GM23338 (cell line): Measurements from ENCODE around the gene CDC14B. TPM values are rescaled to one million over a fixed set of nuclear protein-coding genes. Genes with fewer than 3 reads are reported as not detected.

ENCODE experiments used
- ATAC-seq: fragments of 200-7000 bp; cut with Tn5 transposase; 3 replicates; pipeline ENCODE4 v1.9.1; 2020
- DNase-seq: peaks from one replicate; pipeline ENCODE4 v3.0.0-alpha.2; 2015; ENCODE audit warnings: low spot score
- H2AFZ ChIP-seq: fragments of 200-600 bp; sonication (generic); 2 replicates; pipeline ENCODE4 v1.8.0; 2016; ENCODE audit warnings: antibody characterized with exemption, mild to moderate bottlenecking, moderate library complexity
- H3F3A ChIP-seq: fragments of 200-600 bp; sonication (generic); replicated peaks from 2 replicates; pipeline ENCODE4 v1.8.0; 2017; ENCODE audit warnings: antibody characterized with exemption, mixed run types, low read depth
- H3K27ac ChIP-seq: fragments of 200-600 bp; sonication (generic); 2 replicates; pipeline ENCODE4 v1.6.1; 2016; ENCODE audit warnings: low read depth
- H3K27me3 ChIP-seq: fragments of 200-600 bp; sonication (generic); 2 replicates; pipeline ENCODE4 v1.8.0; 2016; ENCODE audit warnings: mild to moderate bottlenecking, mixed run types, moderate library complexity; ENCODE audit not compliant: insufficient read depth
- H3K36me3 ChIP-seq: fragments of 200-600 bp; sonication (generic); 2 replicates; pipeline ENCODE4 v1.8.0; 2016; ENCODE audit warnings: mild to moderate bottlenecking; ENCODE audit not compliant: insufficient read depth
- H3K4me1 ChIP-seq: fragments of 200-600 bp; sonication (generic); 2 replicates; pipeline ENCODE4 v1.8.0; 2016; ENCODE audit warnings: mild to moderate bottlenecking, moderate library complexity; ENCODE audit not compliant: insufficient read depth
- H3K4me2 ChIP-seq: fragments of 200-600 bp; sonication (generic); 2 replicates; pipeline ENCODE4 v1.7.1; 2017; ENCODE audit warnings: mixed run types
- H3K4me3 ChIP-seq: fragments of 200-600 bp; sonication (generic); 2 replicates; pipeline ENCODE4 v1.6.1; 2016; ENCODE audit warnings: mixed run types
- H3K79me2 ChIP-seq: fragments of 200-600 bp; sonication (generic); replicated peaks from 2 replicates; pipeline ENCODE4 v1.8.0; 2017; ENCODE audit warnings: mild to moderate bottlenecking; ENCODE audit not compliant: insufficient read depth
- H3K9me2 ChIP-seq: fragments of 200-600 bp; sonication (generic); 2 replicates; pipeline ENCODE4 v1.8.0; 2017; ENCODE audit not compliant: insufficient read depth
- H4K20me1 ChIP-seq: fragments of 200-600 bp; sonication (generic); replicated peaks from 2 replicates; pipeline ENCODE4 v1.8.0; 2017; ENCODE audit warnings: mild to moderate bottlenecking; ENCODE audit not compliant: insufficient read depth
- H3K27ac Mint-ChIP-seq: 2 replicates; pipeline ENCODE4 v1.8.0; 2020; ENCODE audit warnings: inconsistent platforms, mild to moderate bottlenecking, moderate library complexity, mixed read lengths
- H3K27me3 Mint-ChIP-seq: 3 replicates; pipeline ENCODE4 v1.8.0; 2022; ENCODE audit warnings: low read depth, mild to moderate bottlenecking, moderate library complexity, mixed read lengths, inconsistent platforms; ENCODE audit not compliant: insufficient read depth, poor library complexity
- H3K36me3 Mint-ChIP-seq: 3 replicates; pipeline ENCODE4 v1.8.0; 2021; ENCODE audit warnings: low read depth, mild to moderate bottlenecking, inconsistent platforms, moderate library complexity, mixed read lengths
- H3K4me1 Mint-ChIP-seq: 3 replicates; pipeline ENCODE4 v1.8.0; 2020; ENCODE audit warnings: mild to moderate bottlenecking, inconsistent platforms, mixed read lengths
- H3K4me3 Mint-ChIP-seq: 3 replicates; pipeline ENCODE4 v1.8.0; 2021; ENCODE audit warnings: moderate library complexity, mild to moderate bottlenecking, inconsistent platforms, mixed read lengths
- H3K9me3 Mint-ChIP-seq: 3 replicates; pipeline ENCODE4 v1.8.0; 2020; ENCODE audit warnings: moderate library complexity, mild to moderate bottlenecking, inconsistent platforms, mixed read lengths
- ETS1 ChIP-seq: IDR thresholded peaks from 2 replicates; pipeline ENCODE4 v1.6.1; 2016; ENCODE audit warnings: antibody characterized with exemption
- EZH2phosphoT487 ChIP-seq: fragments of 200-600 bp; sonication (generic); IDR thresholded peaks from one replicate; pipeline ENCODE4 v1.8.1; 2018; ENCODE audit warnings: antibody characterized with exemption; ENCODE audit not compliant: unreplicated experiment
- NANOG ChIP-seq: IDR thresholded peaks from 2 replicates; pipeline ENCODE4 v1.6.1; 2016; ENCODE audit warnings: antibody characterized with exemption, borderline replicate concordance
- POLR2AphosphoS5 ChIP-seq: IDR thresholded peaks from 2 replicates; pipeline ENCODE4 v1.6.1; 2016; ENCODE audit warnings: antibody characterized with exemption, low read depth
- ZNF114 ChIP-seq: fragments of 250-450 bp; sonication (Bioruptor Pico); IDR thresholded peaks from 2 replicates; pipeline ENCODE4 v1.5.0; 2020; ENCODE audit warnings: mild to moderate bottlenecking, moderate library complexity
- ZNF331 ChIP-seq: fragments of 250-450 bp; sonication (Bioruptor Pico); IDR thresholded peaks from 2 replicates; pipeline ENCODE4 v1.5.0; 2020; ENCODE audit warnings: low read depth, mild to moderate bottlenecking, moderate library complexity
- ZNF462 ChIP-seq: fragments of 250-450 bp; sonication (Bioruptor Pico); IDR thresholded peaks from 2 replicates; pipeline ENCODE4 v1.5.0; 2020; ENCODE audit warnings: mild to moderate bottlenecking, moderate library complexity
- polyA plus RNA-seq: library from polyadenylated mRNA; unstranded; fragments of >200 nt; fragmentation: Nextera tagmentation; extraction: Ambion mirVana; gene quantifications from 2 replicates; pipeline ENCODE4 v1.2.1, GENCODE V29; 2016
- total RNA-seq: library from RNA; depleted of rRNA; stranded (reverse); fragments of >200 nt; shearing (Covaris generic); gene quantifications from 2 replicates; pipeline ENCODE4 v1.2.3, GENCODE V29; 2014
- TF ChIP-seq, protein P1 (sequence below): IDR thresholded peaks from one replicate; pipeline ENCODE4 v1.6.1; 2018; ENCODE audit warnings: antibody characterized with exemption; ENCODE audit not compliant: unreplicated experiment

CDC14B gene
- total and polyA plus RNA-seq, 2 experiments from 2014 or later, result 12.2 to 52.1 TPM

DNA sequence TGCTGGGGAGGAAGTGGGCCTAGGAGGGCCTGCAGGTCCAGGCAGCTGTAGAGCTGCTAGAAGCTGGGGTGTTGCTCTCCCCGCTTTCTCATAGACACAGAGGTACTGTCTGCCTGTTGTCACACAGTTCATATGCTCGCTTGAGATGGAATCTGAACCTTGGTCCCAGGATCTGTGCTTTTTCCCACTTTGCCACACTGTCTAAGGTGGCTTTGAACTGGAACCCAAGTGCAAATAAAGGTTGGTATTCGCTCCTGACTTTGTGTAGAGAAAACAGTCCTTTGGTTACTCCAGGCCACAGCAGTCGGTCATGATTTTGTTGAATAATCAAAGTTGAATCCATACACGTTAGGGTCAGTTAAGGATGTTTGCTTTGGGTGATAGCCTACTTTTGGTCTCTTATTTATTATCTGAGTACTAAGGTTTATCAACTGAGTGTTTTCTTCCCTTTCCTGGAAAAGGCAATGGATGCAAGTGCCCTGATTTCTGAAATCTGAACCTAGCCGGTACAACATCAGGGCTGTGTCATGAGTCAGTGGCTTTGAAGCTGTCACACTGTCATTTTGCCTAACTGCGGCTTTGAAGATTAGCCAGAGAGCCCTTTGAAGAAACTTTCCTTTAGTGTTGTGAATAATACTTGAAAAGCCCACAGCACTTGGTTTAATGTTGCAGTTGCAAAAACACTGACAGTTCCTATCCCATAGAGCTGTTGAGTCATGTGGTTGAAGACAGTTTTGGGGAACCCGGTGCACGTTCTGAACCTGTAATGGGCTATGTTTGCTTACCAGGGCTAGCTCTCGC, 128.4 kb downstream of the CDC14B start:
- peaks cover 8% of the 10 kb centered on the region; the same call in 1 of the 3 replicates for H3K4me1 Mint-ChIP-seq
- no peaks in the 10 kb centered on the region for H3K79me2 ChIP-seq
- DNase-seq, result no peak
- no peaks in the 10 kb centered on the region for H3K9me2 ChIP-seq
- no peaks in the 10 kb centered on the region; the same call in 2 of the 3 replicates for H3K9me3 Mint-ChIP-seq
- no peak overlapping the region for H3K4me2 ChIP-seq
- H2AFZ ChIP-seq, result no peak overlapping the region
- H3K4me1 ChIP-seq, result 0 out of 2 replicates have a peak, but pooled peaks cover 5% of the 10 kb centered on the region
- peaks cover 4% of the 10 kb centered on the region; the same call in 1 of the 2 replicates for H3K36me3 ChIP-seq
- no peak overlapping the region for H3K27ac ChIP-seq
- no peak overlapping the region for H3K4me3 Mint-ChIP-seq
- H3K27me3 ChIP-seq, result no peaks in the 10 kb centered on the region
- H3K4me3 ChIP-seq, result no peak overlapping the region
- no peak overlapping the region for H3K27ac Mint-ChIP-seq
- no peaks in the 10 kb centered on the region; the same call in 1 of the 2 replicates for H4K20me1 ChIP-seq
- H3K27me3 Mint-ChIP-seq, result peaks cover 7% of the 10 kb centered on the region
- H3K36me3 Mint-ChIP-seq, result peaks cover 21% of the 10 kb centered on the region; the same call in 2 of the 3 replicates
- peaks cover 6% of the 10 kb centered on the region; the same call in 1 of the 2 replicates for H3F3A ChIP-seq
- TF ChIP-seq EZH2phosphoT487 (no peak), NANOG (no peak), ZNF114 (CRISPR knock-in tag) (no peak)
- TF ChIP-seq, protein P1, sequence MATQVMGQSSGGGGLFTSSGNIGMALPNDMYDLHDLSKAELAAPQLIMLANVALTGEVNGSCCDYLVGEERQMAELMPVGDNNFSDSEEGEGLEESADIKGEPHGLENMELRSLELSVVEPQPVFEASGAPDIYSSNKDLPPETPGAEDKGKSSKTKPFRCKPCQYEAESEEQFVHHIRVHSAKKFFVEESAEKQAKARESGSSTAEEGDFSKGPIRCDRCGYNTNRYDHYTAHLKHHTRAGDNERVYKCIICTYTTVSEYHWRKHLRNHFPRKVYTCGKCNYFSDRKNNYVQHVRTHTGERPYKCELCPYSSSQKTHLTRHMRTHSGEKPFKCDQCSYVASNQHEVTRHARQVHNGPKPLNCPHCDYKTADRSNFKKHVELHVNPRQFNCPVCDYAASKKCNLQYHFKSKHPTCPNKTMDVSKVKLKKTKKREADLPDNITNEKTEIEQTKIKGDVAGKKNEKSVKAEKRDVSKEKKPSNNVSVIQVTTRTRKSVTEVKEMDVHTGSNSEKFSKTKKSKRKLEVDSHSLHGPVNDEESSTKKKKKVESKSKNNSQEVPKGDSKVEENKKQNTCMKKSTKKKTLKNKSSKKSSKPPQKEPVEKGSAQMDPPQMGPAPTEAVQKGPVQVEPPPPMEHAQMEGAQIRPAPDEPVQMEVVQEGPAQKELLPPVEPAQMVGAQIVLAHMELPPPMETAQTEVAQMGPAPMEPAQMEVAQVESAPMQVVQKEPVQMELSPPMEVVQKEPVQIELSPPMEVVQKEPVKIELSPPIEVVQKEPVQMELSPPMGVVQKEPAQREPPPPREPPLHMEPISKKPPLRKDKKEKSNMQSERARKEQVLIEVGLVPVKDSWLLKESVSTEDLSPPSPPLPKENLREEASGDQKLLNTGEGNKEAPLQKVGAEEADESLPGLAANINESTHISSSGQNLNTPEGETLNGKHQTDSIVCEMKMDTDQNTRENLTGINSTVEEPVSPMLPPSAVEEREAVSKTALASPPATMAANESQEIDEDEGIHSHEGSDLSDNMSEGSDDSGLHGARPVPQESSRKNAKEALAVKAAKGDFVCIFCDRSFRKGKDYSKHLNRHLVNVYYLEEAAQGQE, result no peak
- no peak for ATAC-seq

GRCh38 chr9:96490534-96491078, 129.0 kb downstream of the CDC14B start:
- Histone ChIP-seq H3K4me3 (no peak overlapping the region), H3K36me3 (peaks cover 4% of the 10 kb centered on the region; the same call in 1 of the 2 replicates), H3K27ac (no peak overlapping the region), H3K79me2 (no peaks in the 10 kb centered on the region), H4K20me1 (no peaks in the 10 kb centered on the region; the same call in 1 of the 2 replicates), H3K4me2 (no peak overlapping the region), H2AFZ (no peak overlapping the region), H3K4me1 (0 out of 2 replicates have a peak, but pooled peaks cover 5% of the 10 kb centered on the region), H3F3A (peaks cover 6% of the 10 kb centered on the region; the same call in 1 of the 2 replicates), H3K9me2 (no peaks in the 10 kb centered on the region), H3K27me3 (no peaks in the 10 kb centered on the region)
- H3K36me3 Mint-ChIP-seq, result peaks cover 18% of the 10 kb centered on the region; the same call in 2 of the 3 replicates
- no peaks in the 10 kb centered on the region; the same call in 2 of the 3 replicates for H3K9me3 Mint-ChIP-seq
- H3K4me1 Mint-ChIP-seq, result peaks cover 8% of the 10 kb centered on the region; the same call in 1 of the 3 replicates
- ATAC-seq, result no peak
- no peak overlapping the region for H3K4me3 Mint-ChIP-seq
- H3K27me3 Mint-ChIP-seq, result peaks cover 7% of the 10 kb centered on the region
- DNase-seq, result no peak
- H3K27ac Mint-ChIP-seq, result no peak overlapping the region
- TF ChIP-seq ZNF114 (CRISPR knock-in tag) (no peak), ZNF462 (CRISPR knock-in tag) (no peak), ZNF331 (CRISPR knock-in tag) (no peak), POLR2AphosphoS5 (no peak), NANOG (no peak), ETS1 (no peak)
